HG02623 (cell line): Measurements from ENCODE around the gene CRTAC1.

Source experiments
- ATAC-seq: cut with Tn5 transposase; IDR thresholded peaks from one replicate; pipeline ENCODE4 v1.9.1; 2021; ENCODE audit warnings: moderate library complexity; ENCODE audit not compliant: unreplicated experiment

Gene CRTAC1, protein sequence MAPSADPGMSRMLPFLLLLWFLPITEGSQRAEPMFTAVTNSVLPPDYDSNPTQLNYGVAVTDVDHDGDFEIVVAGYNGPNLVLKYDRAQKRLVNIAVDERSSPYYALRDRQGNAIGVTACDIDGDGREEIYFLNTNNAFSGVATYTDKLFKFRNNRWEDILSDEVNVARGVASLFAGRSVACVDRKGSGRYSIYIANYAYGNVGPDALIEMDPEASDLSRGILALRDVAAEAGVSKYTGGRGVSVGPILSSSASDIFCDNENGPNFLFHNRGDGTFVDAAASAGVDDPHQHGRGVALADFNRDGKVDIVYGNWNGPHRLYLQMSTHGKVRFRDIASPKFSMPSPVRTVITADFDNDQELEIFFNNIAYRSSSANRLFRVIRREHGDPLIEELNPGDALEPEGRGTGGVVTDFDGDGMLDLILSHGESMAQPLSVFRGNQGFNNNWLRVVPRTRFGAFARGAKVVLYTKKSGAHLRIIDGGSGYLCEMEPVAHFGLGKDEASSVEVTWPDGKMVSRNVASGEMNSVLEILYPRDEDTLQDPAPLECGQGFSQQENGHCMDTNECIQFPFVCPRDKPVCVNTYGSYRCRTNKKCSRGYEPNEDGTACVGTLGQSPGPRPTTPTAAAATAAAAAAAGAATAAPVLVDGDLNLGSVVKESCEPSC

DNA sequence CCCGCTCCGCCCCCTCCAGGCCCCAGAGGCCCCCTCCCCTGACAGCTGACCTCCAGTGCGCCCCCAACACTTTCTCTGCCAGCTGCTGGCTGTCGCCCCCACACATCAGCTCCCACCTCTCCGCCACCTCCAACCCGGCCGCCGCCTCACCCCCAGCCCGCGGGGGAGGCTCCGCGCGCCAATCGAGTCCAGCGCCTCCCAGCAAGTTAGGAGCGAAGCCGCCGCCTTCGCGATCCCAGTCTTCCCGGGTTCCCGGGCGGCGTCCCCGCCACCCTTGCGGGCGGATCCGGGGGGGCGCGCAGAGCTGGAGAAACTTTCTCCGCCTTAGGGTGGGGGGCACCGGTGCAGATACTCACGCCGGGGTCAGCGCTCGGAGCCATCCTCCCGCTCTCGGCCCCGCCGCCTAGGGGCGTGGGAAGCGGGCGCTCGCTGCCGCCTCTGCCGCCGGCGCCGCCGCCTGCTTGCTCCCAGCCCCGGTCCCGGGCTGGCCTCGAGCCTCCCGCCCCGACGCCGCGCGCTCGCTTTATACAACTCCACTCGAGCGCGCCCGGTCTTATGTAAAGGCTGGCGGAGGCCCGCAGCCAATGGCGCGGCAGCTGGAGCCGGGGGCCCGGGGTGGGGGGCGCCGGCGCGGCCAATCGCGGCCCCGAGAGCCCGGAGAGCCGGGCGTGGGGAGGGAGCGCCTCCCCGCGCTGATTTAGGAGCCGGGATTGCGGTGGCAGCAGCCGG lies at the start of gene CRTAC1:
Gene CRTAC1 (minus strand): TSS at position 529 of the 729 bp plus-strand sequence. CDS start 149 bp downstream, at position 380.
- ATAC-seq: no peak

DNA sequence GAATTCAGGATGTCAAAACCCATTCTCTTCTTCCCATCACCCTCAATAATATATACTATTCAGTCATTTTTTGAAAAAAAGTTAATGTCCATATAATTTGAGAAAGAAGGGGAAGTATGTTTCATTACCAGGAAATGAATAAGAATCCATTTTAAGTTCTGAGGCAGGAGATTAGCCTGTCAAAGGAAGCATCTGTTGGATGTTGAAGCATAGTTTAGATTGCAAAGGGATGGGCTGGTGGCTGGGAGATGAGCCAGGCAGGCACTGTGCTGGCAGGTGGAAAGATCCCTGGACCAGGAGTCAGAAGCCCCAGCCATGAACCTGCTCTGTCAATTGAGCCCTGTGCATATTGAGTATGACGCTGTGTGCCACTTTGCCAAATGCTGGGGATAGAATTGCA lies 48.4 kb upstream of the CRTAC1 start:
- ATAC-seq: no peak

DNA sequence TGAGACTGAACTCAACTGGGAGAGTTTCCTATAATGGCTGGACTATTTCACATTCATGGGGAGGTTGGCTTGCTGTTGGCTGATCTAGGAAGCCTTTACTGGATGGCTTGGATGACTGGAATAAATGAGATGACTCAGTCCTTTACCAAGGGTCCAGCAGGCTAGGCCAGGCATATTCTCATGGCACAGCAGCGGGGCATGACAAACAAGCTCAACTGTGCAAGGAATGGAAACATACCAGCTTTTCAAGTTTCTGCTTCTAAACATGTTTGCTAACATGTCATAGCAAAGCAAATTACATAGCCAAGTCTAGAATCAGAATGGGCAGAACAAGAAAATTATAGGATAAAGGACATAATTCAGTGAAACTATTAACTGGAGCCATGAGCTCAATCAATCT lies 46.8 kb upstream of the CRTAC1 start:
- ATAC-seq: no peak

DNA sequence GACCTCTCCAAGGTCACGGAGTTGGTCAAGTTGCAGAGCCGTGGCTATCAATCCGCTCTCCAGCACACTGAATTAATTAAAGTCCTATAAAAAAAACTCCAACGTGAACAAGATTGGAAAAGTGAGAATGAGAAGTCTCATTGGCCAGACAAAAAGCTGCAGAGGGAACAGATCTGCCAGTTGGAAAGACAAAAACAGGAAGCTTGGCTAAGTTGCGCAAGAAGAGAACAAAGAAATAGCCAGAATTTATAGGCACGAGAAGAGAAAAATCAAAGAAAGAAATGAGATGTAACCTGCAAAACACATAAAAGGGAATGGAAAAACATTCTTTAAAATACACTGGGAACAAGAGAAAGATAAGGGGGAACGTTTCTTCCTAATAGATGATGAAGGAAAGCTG lies 45.7 kb upstream of the CRTAC1 start:
- ATAC-seq: no peak

DNA sequence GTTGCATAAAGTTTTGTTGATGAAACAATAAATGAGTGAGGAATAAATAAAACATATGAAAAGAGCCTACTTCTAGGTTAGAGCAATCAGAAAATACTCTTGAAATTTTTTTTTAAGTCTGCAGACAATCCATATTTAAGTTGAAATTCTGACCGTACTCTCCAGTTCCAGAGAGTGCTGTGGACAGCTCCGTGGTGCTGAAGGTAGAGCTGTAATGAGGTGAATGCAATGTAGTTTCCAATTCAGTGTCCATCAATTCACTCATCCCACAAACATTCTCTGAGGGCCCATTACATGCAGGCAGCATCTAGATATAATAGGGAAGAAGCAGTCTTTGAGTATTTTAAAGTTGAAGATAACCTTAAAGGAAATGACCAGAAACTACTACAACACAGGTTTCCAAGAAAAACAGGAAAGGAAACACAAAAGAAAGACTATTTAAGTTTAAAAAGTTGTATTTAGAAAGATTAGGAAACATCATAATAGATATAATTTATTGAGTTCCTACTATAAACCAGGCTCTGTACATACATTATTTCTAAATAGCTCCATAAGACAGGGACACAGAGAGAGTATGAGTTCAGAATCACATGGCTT lies 44.0 kb upstream of the CRTAC1 start:
- ATAC-seq: no peak

DNA sequence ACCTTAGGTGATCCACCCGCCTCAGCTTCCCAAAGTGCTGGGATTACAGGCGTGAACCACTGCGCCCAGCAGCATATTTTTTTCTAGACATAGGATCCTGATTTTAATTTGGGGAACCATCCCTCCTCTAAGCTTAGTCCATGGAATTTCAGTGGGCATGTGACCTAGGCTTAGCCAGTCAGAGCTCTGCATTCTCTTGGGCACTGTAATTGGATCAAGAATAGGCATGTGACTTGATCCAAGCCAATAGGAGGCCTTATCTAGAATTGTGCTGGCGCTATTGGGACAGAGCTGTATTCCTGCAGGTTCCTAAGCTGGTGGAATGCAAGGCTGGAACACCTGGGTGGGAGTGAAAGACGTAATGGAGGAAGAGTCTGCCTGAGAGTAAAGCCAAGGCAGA lies 36.7 kb upstream of the CRTAC1 start:
- ATAC-seq: no peak

DNA sequence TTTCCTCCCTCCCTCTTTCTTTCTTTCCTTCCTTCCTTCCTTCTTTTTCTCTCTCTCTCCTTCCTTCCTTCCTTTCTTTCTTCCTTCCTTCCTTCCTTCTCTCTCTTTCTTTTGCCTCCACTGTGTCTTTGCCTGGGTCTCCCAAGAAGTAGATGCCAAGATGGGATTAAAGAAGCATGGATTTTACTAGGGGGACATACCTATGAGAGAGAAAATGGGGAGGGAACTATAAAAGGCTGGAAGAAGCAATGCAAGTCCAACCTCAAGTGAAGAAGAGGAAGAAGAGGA lies 33.3 kb upstream of the CRTAC1 start:
- ATAC-seq: no peak

DNA sequence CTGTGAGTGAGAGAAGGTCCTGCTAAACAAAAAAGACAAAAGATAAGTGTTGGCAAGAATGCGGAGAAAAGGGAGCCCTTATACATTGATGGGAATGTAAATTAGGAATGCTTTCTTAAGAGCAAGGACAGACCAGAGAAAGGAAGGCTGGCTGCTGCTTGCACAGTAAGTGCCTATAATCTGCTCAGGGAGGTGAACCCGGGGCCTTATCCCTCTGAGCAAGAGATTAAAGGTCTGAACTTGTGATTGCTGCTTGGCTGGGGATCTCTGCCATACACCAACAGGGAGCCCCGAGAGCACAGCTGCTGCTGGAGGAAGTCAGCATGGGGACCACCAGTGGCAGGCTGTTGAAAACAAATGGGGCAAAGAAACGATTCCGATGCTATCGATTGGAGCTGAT lies 32.0 kb upstream of the CRTAC1 start:
- ATAC-seq: no peak

DNA sequence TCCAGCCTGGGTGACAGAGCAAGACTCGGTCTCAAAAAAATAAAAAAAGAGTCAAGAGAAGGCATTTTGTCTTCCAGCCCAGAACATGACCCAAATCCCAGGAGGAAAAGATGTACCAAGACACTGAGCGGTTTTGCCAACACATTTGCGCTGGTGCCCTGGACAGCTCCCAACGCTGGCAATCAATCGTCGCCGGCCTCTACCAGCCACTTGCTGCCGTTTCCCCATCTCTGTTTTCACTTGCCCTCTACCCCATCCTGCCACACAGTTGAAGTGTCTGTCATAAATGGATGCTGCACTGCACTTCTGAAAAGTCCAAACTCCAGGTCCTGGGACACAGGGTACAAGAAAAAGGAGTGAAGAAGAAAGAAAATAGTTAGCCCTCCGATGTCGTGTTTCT lies 29.7 kb upstream of the CRTAC1 start:
- no peak for ATAC-seq

DNA sequence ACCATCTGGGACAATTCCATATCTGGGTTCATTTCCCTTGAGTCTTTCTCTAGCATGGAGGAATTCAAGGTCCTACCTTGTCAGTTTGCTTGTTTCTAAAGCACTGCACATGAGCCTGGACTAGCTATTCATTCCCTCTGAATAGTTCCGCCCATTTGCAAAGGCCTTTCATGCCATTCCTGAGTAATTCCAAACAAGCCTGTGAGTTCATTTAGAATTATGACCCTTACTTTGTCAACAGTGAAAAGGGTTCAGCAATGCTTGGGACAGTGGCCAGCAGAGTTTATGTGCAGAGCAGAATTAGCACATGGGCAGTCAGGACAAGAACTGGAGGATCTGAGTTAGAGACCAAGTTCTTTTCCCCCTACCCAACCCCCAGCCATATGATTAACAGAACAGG lies 27.9 kb upstream of the CRTAC1 start:
- no peak for ATAC-seq

DNA sequence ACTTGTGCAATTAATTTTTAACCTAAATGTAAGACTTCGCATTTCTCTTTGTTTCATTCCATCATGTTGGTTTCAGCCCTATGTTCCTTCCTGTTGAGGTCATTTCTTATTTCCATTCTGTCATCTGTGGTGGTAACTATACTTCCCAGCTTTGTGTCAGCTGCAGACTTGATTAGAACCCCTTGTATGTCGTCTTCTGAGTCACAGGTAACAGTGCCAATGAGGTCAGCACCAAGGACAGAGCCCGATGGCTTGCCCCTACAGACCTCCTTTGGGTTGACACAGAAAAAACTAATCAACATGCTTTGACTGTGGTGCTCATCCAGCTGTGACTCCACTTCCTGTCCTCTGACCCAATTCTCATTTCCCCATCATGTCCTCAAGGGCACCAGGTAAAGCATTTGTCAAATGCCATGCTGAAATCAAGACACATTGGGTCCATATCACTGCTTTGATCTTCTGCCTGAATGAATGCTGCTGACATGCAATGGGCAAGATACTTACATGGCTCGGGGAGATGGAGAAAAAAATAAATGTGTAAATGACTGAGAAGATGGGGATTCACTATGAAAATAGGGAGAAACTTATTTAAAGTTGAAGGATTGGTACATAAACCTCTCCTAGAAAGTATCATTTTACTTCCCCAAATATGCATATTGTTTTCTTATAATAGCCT lies 25.6 kb upstream of the CRTAC1 start:
- no peak for ATAC-seq

DNA sequence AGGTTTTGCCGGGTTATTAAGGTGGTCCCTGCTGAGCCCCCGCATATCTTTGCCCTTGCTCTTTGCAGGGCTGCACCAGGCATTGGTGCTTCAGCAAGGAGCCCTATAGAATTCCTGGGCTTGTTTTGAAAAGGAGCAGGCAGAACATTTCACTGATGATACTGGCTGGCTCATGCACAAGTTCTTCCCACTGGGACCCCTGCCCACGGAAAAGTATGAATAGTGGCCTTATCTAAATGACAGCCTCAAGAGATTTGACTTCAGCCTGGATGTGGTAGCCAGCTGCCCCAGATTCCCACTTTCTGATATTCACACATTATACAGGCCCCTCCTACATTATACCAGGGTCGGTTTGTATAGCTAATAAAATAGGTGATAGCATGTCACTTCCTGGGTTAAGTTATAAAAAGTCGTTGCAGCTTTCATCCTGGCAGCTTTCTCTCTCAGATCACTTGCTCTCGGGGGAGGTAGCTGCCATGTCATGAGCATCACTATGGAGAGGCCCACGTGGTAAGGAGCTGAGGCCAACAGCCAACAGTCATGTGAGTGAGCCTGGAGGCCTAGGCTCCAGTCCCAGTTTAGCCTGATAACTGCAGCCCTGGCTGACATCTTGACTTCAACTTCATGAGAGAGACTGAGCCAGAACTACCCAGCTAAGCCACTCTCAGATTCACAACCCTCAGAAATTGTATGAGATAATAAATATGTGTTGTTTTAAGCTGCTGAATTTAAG lies 16.8 kb upstream of the CRTAC1 start:
- no peak for ATAC-seq

DNA sequence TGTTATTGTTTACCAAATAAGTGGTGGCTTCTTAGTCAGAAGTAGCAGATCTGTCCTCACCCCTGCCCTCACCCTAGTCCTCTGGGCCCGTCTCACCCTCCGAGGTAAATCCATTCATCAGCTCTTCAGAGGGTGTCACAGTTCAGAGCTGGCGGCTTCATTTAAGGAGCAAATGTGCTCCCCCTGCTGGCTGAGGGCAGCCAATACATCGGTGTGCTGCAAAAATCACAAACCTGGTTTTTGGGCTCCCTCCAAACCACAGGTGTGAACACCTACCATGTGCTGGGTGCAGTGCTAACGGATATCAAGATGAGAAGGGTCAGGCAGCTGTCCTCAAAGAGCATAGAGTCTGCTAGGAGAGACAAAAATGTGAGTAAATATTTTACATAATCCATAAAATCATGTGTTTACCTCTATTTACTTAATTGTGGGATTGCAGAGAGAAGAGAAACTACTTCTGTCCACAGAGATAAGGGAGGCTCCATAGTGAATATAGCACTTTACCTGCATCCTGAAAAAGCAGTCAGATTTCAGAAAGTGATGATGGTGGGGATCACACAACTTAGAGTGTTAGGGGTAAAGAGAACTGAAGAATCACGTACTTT lies 15.5 kb upstream of the CRTAC1 start:
- ATAC-seq: no peak

DNA sequence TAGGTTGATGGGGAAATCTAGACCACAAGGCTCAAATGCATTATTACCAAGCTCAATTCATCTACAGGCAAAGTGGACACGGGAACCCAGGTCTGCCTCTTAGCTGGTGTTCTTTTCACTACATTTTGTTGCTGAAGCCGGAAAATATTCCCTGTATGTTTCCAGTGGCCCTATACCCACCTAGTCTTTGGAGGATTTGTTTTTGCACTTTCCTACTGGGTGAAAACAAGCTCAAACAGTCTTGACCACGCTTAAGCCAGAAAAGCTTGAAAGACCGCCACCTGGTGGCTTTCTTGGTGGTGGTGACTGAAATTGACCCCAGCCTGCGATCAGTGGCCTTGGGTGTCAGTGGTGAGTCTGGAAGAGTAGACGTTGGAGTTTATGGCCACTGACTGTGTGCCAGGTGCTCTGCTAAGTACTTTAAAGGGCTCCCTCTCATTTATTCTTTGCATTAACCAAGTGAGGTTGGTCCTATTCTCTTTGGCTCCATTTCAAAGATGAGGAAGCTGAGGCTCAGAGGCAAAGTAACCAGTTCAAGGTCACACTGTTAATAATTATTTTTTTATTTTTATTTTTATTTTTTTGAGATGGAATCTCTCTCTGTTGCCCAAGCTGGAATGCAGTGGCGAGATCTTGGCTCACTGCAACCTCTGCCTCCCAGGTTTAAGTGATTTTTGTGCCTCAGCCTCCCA lies 11.1 kb upstream of the CRTAC1 start:
- ATAC-seq: no peak

DNA sequence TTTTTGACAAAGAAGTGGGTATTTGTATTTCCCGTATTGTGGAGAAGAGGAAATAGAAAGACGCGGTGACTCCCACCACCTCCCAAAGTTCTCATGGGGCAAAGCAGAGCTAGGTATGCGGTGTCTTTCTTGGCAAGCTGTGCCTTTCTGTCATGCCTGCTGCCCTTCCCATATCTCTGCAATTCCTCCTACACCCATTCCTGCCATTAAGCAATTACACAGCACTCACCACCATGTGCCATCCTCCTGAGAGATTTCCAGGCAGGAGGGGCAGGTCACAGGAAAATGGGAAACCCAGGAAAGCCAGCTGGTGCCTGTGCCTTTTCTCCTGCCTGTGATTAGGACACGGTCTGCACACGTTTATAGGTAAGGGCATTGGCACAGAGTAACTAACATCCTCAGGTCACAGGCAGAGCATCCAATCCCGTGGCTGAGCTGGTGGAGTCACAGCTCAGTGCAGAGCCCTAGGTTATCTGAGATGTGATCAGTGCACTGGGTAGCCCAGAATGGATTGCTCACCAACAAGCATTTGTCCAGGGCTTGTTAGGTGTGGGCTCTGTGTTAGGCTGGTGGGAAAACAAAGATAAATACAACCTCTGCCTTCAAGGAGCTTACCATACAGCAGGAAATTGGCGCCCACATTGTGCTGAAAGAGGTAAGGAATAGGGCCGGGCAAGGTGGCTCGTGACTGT lies 9.4 kb upstream of the CRTAC1 start:
- ATAC-seq: no peak

DNA sequence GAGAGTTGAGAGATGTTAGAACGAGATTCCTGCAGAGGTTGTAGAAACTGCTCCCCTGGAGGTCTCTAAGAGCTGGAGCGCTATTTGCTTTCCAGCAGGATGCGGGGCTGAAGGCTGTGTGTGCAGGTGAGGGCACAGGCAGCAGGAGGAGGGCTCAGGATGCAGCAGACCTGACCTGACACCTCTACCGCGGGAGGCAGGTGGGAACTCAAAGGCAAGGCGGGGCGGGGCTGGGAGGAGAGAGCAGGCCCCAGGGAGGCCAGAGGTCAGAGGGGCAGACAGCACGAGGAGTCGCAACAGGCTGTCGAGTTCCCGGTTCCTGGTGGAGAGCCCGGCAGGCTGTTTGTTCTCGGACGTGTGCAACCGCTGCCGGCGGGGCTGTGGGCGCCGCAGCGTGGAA lies 7.9 kb upstream of the CRTAC1 start:
- no peak for ATAC-seq

DNA sequence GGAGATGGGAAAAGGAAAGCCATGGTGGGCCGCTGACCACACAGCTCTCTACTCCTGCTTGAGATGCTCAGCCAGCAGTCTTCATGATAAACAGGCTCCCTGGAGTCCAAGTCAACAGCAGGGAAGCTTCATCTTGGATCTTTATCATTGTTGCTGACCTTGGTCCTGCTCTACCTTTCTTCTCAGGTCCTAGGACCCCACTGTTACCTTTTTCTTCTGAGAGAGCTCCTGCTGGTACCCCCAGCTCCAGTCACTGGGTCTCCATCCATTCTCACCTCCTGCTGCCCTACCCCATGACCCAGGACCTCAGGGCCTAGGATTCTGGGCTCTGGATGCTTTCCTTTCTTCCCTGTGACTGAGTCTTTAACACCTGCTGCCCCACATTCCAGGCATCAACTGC lies 5.2 kb upstream of the CRTAC1 start:
- ATAC-seq: no peak

DNA sequence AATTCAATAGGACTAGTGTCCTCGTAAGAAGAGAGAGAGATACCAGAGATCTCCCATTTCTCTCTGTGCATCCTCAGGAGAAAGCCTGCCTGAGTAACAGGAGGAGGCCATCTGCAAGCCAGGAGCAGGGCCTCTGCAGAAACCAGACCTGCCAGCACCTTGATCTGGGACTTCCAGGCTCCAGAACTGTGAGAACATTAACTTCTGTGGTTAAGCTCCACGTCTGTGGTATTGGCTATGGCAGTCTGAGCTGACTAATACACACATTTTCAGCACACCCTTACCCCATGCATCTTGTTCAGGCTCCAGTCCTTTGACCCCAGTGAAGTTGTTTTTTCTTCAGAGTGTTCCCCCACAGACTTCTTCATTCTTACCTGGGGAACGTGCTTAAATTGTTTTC lies 3.1 kb upstream of the CRTAC1 start:
- ATAC-seq: no peak

DNA sequence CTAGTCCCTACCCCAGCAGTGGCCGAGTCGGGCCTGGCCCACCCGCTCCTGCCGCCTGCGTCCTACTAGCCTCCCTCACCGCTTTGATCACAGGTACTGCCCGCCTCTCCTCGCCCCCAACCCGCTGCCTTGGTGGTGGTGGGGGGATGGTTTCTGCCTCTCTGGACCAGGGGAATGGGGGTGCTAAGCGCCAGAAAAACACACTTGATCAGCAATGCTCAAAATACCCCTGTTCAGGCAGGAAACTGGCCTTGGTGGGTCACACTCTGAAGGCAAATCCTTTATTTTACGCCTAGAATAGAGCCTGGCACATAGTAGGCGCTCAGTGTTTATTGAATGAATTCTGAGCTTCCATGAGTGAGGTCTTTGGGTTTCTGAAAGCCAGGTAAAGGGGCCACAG lies 1.0 kb upstream of the CRTAC1 start:
- no peak for ATAC-seq
